GM19455 (cell line): ENCODE measurements around the gene CPO.
"Not testable (repeated sequence)": the region's sequence is repeated elsewhere in the genome, so short reads cannot be mapped to it uniquely, and the experiment has no call there.

ENCODE experiments used
- ATAC-seq: cut with Tn5 transposase; IDR thresholded peaks from one replicate; pipeline ENCODE4 v1.9.1; 2021; ENCODE audit not compliant: unreplicated experiment

The CPO gene, protein sequence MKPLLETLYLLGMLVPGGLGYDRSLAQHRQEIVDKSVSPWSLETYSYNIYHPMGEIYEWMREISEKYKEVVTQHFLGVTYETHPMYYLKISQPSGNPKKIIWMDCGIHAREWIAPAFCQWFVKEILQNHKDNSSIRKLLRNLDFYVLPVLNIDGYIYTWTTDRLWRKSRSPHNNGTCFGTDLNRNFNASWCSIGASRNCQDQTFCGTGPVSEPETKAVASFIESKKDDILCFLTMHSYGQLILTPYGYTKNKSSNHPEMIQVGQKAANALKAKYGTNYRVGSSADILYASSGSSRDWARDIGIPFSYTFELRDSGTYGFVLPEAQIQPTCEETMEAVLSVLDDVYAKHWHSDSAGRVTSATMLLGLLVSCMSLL

GRCh38 chr2:206939340-206939739, at the start of gene CPO:
Gene CPO, plus strand, starts transcription at chr2:206939518. Its CDS starts 82 bp downstream, at chr2:206939600.
- no peak for ATAC-seq

DNA sequence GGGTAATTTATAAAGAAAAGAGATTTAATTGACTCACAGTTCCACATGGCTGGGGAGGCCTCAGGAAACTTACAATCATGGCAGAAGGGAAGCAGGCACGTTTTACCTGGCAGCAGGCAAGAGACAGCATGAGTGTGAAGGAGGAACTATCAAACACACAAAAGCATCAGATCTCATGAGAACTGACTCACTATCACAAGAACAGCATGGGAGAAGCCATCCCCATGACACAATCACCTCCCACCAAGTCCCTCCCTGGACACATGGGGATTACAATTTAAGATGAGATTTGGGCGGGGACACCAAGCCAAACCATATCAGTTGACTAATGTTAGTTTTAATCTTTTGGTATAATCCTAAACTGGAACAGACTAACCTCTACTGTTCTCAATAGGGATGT, 49.1 kb upstream of the CPO start:
- ATAC-seq, result no peak

DNA sequence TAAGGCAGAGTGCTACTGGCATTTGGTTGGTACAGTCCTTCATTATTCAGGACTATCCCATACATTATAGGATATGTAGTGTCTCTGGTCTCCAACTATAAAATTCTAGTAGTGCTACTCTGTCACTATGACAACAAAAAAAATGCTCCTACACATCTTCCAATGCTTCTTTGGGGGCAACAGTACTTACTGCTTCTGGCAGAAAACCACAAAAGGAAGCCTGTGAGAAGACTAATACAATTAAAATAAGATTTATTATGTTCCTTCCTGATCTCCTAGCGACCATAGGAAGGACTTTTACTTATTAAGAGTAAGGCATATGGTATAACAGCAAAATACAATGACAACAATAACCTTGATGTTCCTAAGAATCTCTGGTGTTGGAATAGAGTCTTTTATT, 48.4 kb upstream of the CPO start:
- no peak for ATAC-seq

GRCh38 chr2:206915121-206915520, 24.2 kb upstream of the CPO start:
- no peak for ATAC-seq

DNA sequence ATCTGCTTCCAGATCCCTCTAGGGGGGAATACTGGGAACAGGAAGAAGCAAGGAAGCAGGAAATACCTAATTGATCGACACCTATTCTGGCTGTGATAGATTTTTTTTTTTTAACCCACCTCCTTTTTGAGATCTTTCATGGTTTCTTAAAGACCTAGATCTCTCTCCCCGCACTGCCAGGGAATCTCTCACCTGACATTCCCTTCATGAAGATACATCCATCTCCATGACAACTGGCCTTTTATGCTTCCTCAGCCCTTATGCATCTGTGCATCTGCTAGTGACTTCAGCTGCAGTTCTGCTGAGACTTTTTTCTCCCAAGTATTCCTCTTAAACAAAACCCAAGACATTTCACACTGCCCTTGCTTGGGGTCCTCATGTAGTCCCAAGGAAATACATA, 21.1 kb upstream of the CPO start:
- no peak for ATAC-seq

GRCh38 chr2:206920310-206920709, 19.0 kb upstream of the CPO start:
- no peak for ATAC-seq

GRCh38 chr2:206920951-206921350, 18.4 kb upstream of the CPO start:
- ATAC-seq, result no peak

GRCh38 chr2:206921529-206921928, 17.8 kb upstream of the CPO start:
- no peak for ATAC-seq

DNA sequence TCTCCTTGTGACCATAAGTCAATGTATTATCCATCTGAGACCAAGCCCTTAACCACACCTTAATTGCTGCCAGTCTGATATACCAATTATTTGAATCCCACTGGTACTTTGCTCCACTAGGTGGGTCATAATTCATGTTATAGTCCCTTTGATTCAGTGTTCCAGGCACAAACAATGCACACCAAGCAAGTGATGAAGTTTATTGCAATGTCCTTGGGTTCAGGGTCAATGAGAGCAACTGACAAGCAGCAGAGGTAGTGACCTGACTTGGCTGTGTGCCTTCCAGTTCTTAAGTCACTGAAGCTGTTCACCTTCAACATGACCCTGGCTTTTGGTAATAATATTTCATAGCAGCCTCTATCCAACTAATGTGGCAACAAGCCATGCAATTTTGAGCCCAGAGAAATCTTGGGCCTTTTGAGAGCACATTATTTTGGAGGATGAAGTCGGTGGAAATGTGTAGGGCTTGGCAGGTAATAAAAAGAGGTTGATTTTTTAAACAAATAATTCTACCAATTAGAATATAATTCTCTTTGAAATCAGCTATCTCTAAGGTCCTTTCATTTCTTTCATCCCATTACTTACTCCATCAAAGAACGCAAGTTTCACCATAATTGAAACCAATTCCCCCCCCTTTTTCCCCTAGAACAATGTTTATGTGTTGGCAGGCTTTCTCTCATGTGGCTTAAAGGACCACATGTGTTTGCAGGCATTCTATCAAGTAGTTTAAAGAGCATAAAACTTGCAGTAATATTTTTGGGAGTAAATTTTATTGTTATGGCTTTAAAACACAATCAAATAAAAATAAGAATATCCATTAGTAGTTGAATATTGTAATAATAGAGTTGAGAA, 3.1 kb upstream of the CPO start:
- ATAC-seq, result no peak

DNA sequence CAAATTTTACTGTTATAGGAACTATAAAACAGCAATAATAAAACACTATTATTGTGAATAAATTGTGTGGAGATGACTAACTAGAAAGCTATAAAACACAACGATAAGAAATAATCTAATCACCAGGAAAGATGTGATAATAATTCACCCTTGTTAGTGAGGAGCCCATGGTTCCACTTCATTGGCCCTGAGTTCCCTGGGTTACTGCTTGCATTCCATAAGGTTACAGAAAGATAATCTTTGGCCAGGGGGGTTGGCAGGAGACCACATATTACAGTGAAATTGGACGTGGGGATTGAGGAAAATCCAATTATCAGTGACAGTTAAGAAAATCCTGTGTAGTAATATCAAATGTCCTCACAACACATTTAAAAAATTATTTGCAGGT, 2.5 kb upstream of the CPO start:
- no peak for ATAC-seq

DNA sequence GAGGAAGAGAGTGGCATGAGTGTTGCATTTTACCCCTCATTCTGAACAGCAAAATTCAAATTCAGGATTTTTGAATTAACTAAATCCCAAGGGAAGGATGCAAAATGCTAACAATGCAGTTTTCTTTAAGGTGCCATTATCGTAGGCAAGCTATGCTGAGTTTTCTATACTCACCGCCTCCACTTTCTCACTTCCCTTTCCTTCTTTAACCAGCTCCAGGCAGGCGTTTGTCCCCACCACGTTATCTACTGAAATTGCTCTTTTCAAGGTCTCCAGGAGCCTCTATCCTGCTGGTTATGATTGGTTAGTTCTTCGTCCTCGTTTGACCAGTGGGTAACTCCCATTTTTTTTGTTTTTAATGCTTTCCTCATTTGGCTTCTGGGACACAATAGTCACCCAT, 1.8 kb upstream of the CPO start:
- peak; percentile 90 for ATAC-seq

GRCh38 chr2:206940546-206940945, 1.2 kb downstream of the CPO start:
- ATAC-seq, result no peak

DNA sequence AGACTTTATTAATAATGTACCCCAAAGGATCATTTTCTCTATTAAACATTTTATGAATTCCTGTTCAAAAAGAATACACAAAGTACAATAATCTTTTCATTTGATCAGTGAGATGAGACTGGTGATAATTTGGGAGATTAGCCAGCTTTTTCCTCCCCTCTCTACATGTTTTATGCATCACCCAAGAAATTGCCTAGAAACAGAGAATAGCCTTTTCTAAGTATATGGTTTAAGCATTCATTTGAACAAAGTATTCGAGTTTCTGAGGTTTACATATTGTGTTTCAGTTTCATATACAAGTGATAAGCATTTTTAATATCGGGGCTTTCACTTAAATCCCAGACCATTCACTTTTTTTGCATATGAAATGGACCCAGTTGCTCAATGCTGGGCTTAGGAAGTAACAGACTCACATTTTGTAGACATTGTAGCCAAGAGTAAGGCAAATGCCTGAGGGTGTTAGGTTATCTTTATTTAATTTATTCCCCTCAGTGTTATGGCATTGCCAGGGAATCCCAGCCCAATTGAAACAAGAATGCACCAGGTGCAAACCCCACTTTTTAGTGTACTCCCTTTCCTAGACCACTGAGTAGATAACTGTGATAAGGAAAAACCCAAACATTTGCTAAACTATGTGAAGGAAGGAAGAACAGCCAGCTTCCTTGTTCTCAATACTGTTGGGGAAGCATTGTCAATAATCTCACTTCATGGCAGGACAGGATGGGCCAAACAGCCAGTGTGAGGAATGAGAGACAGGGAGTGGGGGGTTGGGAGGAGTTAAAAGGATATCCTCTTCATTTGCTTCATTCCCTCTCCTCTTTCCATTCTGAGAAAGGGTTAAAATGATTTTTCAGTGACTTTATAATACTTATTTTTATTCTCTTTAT, 3.5 kb downstream of the CPO start:
- ATAC-seq, result no peak

DNA sequence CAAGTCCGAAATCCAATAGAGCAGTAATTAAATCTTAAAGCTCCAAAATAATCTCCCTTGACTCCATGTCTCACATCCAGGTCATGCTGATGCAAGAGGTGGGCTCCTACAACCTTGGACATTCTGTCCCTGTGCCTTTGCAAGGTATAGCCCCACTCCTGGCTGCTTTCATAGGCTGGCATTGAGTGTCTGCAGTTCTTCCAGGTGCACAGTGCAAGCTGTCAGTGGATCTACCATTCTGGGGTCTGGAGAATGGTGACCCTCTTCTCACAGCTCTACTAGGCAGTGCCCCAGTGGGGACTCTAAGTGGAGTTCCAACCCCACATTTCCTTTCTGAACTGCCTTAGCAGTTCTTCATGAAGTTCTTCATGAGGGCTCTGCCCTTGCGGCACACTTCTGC, 14.1 kb downstream of the CPO start:
- ATAC-seq, result not testable (repeated sequence)

DNA sequence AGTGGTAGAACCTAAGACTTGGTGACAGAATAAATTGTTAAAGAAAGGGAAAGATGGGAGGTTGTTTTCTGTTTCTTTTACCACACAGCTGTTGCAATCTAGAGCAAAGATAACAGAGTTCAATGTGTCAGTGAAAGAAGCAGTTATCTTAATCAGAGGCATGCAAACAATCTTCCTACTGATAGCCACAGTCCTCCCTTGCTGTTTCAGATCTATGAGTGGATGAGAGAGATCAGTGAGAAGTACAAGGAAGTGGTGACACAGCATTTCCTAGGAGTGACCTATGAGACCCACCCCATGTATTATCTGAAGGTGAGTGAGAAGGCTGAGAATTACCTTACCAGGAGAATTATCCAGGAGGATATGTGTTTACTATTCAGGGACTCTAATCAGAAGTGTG, 15.9 kb downstream of the CPO start:
- ATAC-seq, result no peak

DNA sequence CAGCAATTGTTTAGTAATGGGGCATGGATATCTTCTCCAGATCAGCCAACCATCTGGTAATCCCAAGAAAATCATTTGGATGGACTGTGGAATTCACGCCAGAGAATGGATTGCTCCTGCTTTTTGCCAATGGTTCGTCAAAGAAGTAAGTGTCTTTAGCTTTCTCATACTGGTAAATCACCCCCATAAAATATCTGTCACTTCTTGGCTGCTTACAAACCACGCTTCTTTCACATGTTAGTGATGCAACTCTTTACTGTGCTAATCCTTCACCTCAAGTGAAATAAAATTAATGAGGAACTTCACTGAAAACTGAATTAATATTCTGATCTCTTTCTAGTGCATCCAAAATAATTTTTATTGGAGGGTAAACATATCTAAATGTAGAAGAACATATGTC, 18.9 kb downstream of the CPO start:
- ATAC-seq, result no peak

GRCh38 chr2:206962966-206963365, 23.6 kb downstream of the CPO start:
- no peak for ATAC-seq

DNA sequence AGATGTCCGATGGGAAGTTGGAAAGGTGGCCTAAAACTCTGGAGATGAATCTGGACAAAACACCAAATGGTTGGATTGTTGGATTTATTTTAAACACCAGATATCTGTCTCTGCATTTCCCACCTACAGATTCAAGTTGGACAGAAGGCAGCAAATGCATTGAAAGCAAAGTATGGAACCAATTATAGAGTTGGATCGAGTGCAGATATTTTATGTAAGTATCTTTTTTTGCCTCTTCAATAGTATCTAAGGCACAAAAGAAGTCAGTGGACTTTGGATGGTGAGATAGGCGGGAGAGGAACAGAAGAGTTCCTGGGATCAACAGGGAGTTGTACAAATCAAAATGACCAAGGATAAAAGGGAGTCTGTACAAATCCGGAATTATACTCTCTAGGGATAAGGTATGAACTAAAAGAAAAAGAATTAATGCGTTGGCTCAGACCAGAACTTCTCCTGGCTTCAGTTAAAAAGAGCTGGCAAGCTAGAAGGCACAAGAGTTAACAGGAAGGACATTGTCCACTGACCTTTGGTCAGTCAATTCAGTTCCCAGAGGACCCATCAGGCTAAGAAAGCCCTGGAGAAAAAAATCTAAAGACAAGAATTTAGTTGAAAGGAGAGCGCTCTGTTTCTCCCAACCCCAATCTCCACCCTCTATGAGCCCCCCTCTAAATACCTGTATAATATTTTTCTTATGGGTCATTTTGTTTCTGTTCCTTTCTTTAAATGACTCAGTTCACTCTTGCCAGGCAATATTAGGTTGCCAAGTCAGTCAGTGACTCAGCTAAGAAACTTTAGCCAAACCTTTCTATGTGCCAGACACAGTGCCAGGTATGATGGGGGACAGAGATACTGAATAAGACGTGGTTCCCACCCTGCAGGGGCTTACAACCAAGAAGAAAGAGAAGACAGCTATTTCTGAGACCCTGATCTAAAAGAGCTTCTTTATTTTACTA, 29.1 kb downstream of the CPO start:
- ATAC-seq, result no peak

DNA sequence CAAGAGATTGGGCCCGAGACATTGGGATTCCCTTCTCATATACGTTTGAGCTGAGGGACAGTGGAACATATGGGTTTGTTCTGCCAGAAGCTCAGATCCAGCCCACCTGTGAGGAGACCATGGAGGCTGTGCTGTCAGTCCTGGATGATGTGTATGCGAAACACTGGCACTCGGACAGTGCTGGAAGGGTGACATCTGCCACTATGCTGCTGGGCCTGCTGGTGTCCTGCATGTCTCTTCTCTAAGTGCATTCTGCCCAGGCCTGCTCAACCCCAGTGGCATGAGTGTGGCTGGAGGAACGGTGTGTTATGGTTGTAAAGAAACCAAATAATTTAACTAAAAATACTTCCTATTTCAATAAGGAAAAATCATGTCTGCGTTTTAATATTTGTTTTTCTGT, 29.9 kb downstream of the CPO start:
- ATAC-seq, result no peak
